GM12874 (cell line): Measurements from ENCODE around the gene SLC34A3.

Experiments used
- CTCF ChIP-seq: IDR thresholded peaks from 2 replicates; pipeline ENCODE4 v1.5.1; 2011; ENCODE audit warnings: low read depth, mild to moderate bottlenecking, control low read depth, low read length, moderate library complexity; ENCODE audit not compliant: insufficient read depth

The SLC34A3 gene

GRCh38 chr9:137278721-137279711 is 48.3 kb downstream of the SLC34A3 start:
- TF ChIP-seq CTCF: no peak

GRCh38 chr9:137279741-137280473 is 49.2 kb downstream of the SLC34A3 start:
- no peak for TF ChIP-seq CTCF

- no peak for TF ChIP-seq CTCF
Measured at GRCh38 chr9:137280474-137281344, 50.0 kb downstream of the SLC34A3 start.

- TF ChIP-seq CTCF: no peak
Measured at GRCh38 chr9:137281345-137282116, 50.8 kb downstream of the SLC34A3 start.
